Measurements from ENCODE around the gene FKBP1C.

DNA sequence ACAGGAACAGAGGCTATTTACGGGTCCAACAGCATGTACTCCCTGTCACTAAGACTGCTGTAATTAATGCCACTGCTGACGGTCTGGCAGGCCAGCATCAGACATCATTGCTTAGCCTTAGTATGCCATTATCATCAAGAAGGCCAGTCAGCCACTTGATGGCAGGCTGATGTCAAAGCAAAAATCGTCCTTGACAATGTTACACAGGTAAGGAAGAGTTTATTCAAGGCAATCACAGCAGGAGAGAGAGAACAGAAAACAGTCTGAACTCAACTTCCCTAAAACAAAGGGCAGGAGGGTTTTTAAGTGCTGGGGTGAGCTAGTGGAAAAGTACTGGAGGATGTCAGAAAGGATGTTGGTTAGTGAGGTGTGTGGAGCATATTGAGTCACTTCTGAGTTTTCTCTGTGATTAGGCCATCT is 25.1 kb downstream of the FKBP1C start:
- TF ChIP-seq, protein P1, sequence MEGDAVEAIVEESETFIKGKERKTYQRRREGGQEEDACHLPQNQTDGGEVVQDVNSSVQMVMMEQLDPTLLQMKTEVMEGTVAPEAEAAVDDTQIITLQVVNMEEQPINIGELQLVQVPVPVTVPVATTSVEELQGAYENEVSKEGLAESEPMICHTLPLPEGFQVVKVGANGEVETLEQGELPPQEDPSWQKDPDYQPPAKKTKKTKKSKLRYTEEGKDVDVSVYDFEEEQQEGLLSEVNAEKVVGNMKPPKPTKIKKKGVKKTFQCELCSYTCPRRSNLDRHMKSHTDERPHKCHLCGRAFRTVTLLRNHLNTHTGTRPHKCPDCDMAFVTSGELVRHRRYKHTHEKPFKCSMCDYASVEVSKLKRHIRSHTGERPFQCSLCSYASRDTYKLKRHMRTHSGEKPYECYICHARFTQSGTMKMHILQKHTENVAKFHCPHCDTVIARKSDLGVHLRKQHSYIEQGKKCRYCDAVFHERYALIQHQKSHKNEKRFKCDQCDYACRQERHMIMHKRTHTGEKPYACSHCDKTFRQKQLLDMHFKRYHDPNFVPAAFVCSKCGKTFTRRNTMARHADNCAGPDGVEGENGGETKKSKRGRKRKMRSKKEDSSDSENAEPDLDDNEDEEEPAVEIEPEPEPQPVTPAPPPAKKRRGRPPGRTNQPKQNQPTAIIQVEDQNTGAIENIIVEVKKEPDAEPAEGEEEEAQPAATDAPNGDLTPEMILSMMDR (optimal IDR thresholded peaks at IDR 0.05 in 1 of 3, IDR thresholded peaks at IDR 0.05 in 1 of 3, conservative IDR thresholded peaks at IDR 0.05 in 1 of 3; ENCODE audit: extremely low read depth in 1 of 3, insufficient read depth in 2 of 3, low read length in 3 of 3) = no peak
- no peak for TF ChIP-seq EZH2 (IDR thresholded peaks at IDR 0.05; ENCODE audit: low read length)

Data from keratinocyte (primary cell).